ENCODE measurements around the gene APCDD1L. TPM values are rescaled to one million over a fixed set of nuclear protein-coding genes. Genes with fewer than 3 reads are reported as not detected.

Gene APCDD1L
- polyA plus RNA-seq, 1 donor from 2014 or later = not detected

GRCh38 chr20:58448958-58449357 lies 66.2 kb downstream of the APCDD1L start:
- TF ChIP-seq, protein P1, sequence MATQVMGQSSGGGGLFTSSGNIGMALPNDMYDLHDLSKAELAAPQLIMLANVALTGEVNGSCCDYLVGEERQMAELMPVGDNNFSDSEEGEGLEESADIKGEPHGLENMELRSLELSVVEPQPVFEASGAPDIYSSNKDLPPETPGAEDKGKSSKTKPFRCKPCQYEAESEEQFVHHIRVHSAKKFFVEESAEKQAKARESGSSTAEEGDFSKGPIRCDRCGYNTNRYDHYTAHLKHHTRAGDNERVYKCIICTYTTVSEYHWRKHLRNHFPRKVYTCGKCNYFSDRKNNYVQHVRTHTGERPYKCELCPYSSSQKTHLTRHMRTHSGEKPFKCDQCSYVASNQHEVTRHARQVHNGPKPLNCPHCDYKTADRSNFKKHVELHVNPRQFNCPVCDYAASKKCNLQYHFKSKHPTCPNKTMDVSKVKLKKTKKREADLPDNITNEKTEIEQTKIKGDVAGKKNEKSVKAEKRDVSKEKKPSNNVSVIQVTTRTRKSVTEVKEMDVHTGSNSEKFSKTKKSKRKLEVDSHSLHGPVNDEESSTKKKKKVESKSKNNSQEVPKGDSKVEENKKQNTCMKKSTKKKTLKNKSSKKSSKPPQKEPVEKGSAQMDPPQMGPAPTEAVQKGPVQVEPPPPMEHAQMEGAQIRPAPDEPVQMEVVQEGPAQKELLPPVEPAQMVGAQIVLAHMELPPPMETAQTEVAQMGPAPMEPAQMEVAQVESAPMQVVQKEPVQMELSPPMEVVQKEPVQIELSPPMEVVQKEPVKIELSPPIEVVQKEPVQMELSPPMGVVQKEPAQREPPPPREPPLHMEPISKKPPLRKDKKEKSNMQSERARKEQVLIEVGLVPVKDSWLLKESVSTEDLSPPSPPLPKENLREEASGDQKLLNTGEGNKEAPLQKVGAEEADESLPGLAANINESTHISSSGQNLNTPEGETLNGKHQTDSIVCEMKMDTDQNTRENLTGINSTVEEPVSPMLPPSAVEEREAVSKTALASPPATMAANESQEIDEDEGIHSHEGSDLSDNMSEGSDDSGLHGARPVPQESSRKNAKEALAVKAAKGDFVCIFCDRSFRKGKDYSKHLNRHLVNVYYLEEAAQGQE (IDR thresholded peaks at IDR 0.05; ENCODE audit: borderline replicate concordance) = no peak
- TF ChIP-seq RAD21 (conservative IDR thresholded peaks at IDR 0.05) (no peak), SMC3 (conservative IDR thresholded peaks at IDR 0.05; ENCODE audit: poor library complexity) (no peak), EZH2 (IDR thresholded peaks at IDR 0.05; ENCODE audit: borderline replicate concordance, insufficient read depth, low read length, poor library complexity, severe bottlenecking) (no peak), POLR2AphosphoS5 (IDR thresholded peaks at IDR 0.05) (no peak), MXI1 (conservative IDR thresholded peaks at IDR 0.05; ENCODE audit: poor library complexity, severe bottlenecking) (no peak), TAF1 (IDR thresholded peaks at IDR 0.05; ENCODE audit: low read depth) (no peak)
- H3K9ac ChIP-seq (ENCODE audit: low read length) = no peak overlapping the region
- no peaks in the 10 kb centered on the region for H3K79me2 ChIP-seq (replicated peaks; ENCODE audit: insufficient read depth, low read length)
- no peak overlapping the region for H2AFZ ChIP-seq (ENCODE audit: low read depth, low read length)
- no peak overlapping the region for H3K4me2 ChIP-seq (ENCODE audit: low read length)
- H3K9me3 ChIP-seq (ENCODE audit: low read length) = no peaks in the 10 kb centered on the region
- peaks cover 4% of the 10 kb centered on the region for H3K36me3 ChIP-seq (ENCODE audit: insufficient read depth, low read length)
- H3K27ac ChIP-seq (ENCODE audit: low read length) = no peak overlapping the region
- no peaks in the 10 kb centered on the region for H4K20me1 ChIP-seq (ENCODE audit: insufficient read depth)
- H3K27me3 ChIP-seq (ENCODE audit: insufficient read depth, low read depth, low read length) = no peaks in the 10 kb centered on the region
- no peak overlapping the region for H3K4me3 ChIP-seq (ENCODE audit: low read length)
- no peaks in the 10 kb centered on the region for H3F3A ChIP-seq (ENCODE audit: insufficient read depth, low read length, poor library complexity, severe bottlenecking)
- H3K9me2 ChIP-seq (ENCODE audit: insufficient read depth, low read length) = no peaks in the 10 kb centered on the region

- H3F3A ChIP-seq (ENCODE audit: insufficient read depth, low read length, poor library complexity, severe bottlenecking) = no peaks in the 10 kb centered on the region
- H3K27me3 ChIP-seq (ENCODE audit: insufficient read depth, low read depth, low read length) = no peaks in the 10 kb centered on the region
- no peak overlapping the region for H3K9ac ChIP-seq (ENCODE audit: low read length)
- H3K36me3 ChIP-seq (ENCODE audit: insufficient read depth, low read length) = peaks cover 4% of the 10 kb centered on the region
- H2AFZ ChIP-seq (ENCODE audit: low read depth, low read length) = no peak overlapping the region
- no peak overlapping the region for H3K4me3 ChIP-seq (ENCODE audit: low read length)
- H3K79me2 ChIP-seq (replicated peaks; ENCODE audit: insufficient read depth, low read length) = no peaks in the 10 kb centered on the region
- no peaks in the 10 kb centered on the region for H3K9me2 ChIP-seq (ENCODE audit: insufficient read depth, low read length)
- TF ChIP-seq CTCF (IDR thresholded peaks at IDR 0.05; ENCODE audit: poor library complexity, severe bottlenecking) = peak; percentile 13
- TF ChIP-seq RAD21 (conservative IDR thresholded peaks at IDR 0.05) = no peak
- no peaks in the 10 kb centered on the region for H4K20me1 ChIP-seq (ENCODE audit: insufficient read depth)
- H3K27ac ChIP-seq (ENCODE audit: low read length) = no peak overlapping the region
- H3K4me2 ChIP-seq (ENCODE audit: low read length) = no peak overlapping the region
- no peaks in the 10 kb centered on the region for H3K9me3 ChIP-seq (ENCODE audit: low read length)
Observed at GRCh38 chr20:58447511-58448391, 67.4 kb downstream of the APCDD1L start.

GRCh38 chr20:58446960-58447265 lies 68.3 kb downstream of the APCDD1L start:
- no peak overlapping the region for H3K4me3 ChIP-seq (ENCODE audit: low read length)
- H3K79me2 ChIP-seq (replicated peaks; ENCODE audit: insufficient read depth, low read length) = no peaks in the 10 kb centered on the region
- no peak overlapping the region for H3K27ac ChIP-seq (ENCODE audit: low read length)
- H3K9ac ChIP-seq (ENCODE audit: low read length) = no peak overlapping the region
- H3K27me3 ChIP-seq (ENCODE audit: insufficient read depth, low read depth, low read length) = no peaks in the 10 kb centered on the region
- peaks cover 4% of the 10 kb centered on the region for H3K36me3 ChIP-seq (ENCODE audit: insufficient read depth, low read length)
- no peaks in the 10 kb centered on the region for H3K9me3 ChIP-seq (ENCODE audit: low read length)
- no peak overlapping the region for H2AFZ ChIP-seq (ENCODE audit: low read depth, low read length)
- TF ChIP-seq EP300 (conservative IDR thresholded peaks at IDR 0.05; ENCODE audit: poor library complexity, severe bottlenecking) (no peak), MXI1 (conservative IDR thresholded peaks at IDR 0.05; ENCODE audit: poor library complexity, severe bottlenecking) (no peak), CTCF (IDR thresholded peaks at IDR 0.05; ENCODE audit: poor library complexity, severe bottlenecking) (no peak), POLR2AphosphoS5 (IDR thresholded peaks at IDR 0.05) (no peak)
- TF ChIP-seq, protein P1 (IDR thresholded peaks at IDR 0.05; ENCODE audit: borderline replicate concordance) = no peak
- H3K9me2 ChIP-seq (ENCODE audit: insufficient read depth, low read length) = no peaks in the 10 kb centered on the region
- no peak overlapping the region for H3K4me2 ChIP-seq (ENCODE audit: low read length)
- no peaks in the 10 kb centered on the region for H3F3A ChIP-seq (ENCODE audit: insufficient read depth, low read length, poor library complexity, severe bottlenecking)
- no peaks in the 10 kb centered on the region for H4K20me1 ChIP-seq (ENCODE audit: insufficient read depth)

Data from neural cell (in vitro differentiated cells).